Spleen (tissue), 7 donors: ENCODE measurements around the gene CDHR2.

ENCODE experiments used
- POLR2A ChIP-seq, 3 donors: fragments of 450-650 bp; IDR thresholded peaks; one replicate each; pipeline ENCODE4 v1.5.1; 2017; ENCODE audit warnings: antibody characterized with exemption in 3 of 3, mild to moderate bottlenecking in 1 of 3
- TF ChIP-seq, protein P1 (sequence below), 11 experiments: fragments of 200-600 bp in 7 of 11; fragments of 450-650 bp in 4 of 11; sonication (generic) in 4 of 11; IDR thresholded peaks in 8 of 11; conservative IDR thresholded peaks in 3 of 11; 1 replicate in 7 of 11; 2 replicates in 4 of 11; pipeline versions ENCODE4 v1.4.0 to v1.8.0; 2016 to 2021; ENCODE audit warnings: antibody characterized with exemption in 11 of 11, inconsistent platforms in 4 of 11, mild to moderate bottlenecking in 1 of 11
- donor health status: DM: no; HTN: no; CAD: no; lungs with moderate emphysema.
- donor health status: DM: no; HTN: no; CAD: no.
- donor health status: DM: no; HTN: no; CAD: no.

DNA sequence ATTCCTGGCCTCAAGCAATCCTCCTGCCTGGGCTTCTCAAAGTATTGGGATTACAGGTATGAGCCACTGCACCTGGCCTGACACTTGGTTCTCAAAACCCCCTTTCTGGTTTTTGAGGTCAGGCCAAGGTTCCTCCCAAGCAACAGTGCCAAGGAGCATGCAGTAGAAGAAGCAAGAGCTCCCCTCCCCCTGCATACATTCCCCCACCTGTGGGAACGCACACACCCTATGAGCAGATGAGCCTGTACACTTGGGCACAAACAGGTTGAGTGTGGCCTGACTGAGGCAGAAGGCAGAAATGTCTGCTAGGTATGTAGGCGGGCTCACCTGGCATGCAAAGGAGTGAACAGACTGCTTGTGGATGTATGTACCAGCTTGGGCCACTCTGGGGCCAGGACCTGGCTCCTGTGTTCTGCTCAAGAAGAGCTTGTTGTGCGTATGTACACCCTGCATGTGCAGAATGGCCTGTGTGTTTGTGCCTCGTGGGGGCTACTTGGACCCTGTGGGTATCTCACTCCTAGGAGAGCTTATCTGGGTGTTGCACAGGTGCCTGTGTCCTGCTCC lies 59.1 kb downstream of the CDHR2 start:
- TF ChIP-seq, protein P1, sequence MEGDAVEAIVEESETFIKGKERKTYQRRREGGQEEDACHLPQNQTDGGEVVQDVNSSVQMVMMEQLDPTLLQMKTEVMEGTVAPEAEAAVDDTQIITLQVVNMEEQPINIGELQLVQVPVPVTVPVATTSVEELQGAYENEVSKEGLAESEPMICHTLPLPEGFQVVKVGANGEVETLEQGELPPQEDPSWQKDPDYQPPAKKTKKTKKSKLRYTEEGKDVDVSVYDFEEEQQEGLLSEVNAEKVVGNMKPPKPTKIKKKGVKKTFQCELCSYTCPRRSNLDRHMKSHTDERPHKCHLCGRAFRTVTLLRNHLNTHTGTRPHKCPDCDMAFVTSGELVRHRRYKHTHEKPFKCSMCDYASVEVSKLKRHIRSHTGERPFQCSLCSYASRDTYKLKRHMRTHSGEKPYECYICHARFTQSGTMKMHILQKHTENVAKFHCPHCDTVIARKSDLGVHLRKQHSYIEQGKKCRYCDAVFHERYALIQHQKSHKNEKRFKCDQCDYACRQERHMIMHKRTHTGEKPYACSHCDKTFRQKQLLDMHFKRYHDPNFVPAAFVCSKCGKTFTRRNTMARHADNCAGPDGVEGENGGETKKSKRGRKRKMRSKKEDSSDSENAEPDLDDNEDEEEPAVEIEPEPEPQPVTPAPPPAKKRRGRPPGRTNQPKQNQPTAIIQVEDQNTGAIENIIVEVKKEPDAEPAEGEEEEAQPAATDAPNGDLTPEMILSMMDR (IDR thresholded peaks at IDR 0.05 in 8 of 11, conservative IDR thresholded peaks at IDR 0.05 in 3 of 11) = no peak
- TF ChIP-seq POLR2A (IDR thresholded peaks at IDR 0.05) = no peak
